Measurements from ENCODE around the gene NXPE1.
"Not testable (repeated sequence)": the region's sequence is repeated elsewhere in the genome, so short reads cannot be mapped to it uniquely, and the experiment has no call there.

Gene NXPE1

DNA sequence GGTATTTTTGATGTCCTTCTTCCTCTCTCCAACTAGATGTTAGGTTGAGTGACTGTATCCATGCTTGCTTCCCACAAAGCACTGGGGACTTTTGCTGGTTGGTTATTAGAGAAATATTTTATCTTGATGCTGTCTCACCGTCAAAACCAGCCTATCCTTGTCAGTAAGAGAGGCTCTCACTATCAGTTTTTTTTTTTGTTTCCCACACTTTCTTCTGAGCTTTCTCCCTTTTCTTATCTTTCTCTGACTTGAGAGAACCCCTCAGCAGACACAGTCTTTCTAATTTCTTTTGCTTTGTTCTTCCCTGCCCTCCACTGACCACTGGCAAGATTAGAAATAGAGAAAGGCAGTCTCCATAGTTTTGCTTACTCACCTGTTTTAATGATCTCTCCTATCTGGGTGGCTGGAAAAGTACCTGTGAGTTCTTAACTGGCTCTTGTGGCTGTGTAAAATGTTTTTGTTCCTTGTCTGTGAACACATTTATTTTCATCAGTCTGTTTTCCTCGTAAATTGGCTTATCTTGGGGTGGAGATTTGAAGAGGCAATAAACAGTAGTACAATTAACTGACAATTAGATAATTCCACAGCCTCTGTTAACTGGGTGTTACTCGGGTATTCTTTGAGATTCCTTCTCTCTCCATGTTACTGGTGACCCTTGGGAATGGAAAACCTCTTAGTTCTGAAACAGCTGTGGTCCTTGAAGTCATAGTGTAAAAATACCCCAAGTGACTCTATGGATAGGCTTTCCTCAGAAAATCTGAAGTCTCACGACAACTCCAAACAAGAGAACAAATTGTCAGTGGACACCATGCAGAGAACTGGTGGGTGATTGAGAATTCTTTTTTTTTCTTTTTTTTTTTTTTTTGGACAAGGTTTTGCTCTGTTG, at the start of gene NXPE1:
Gene NXPE1, minus strand, starts transcription at position 457 of the 886 bp plus-strand sequence. CDS start 8,680 bp downstream, outside the sequence.
- DNase-seq = no peak

- no peak for DNase-seq
Observed at GRCh38 chr11:114609429-114609828, 49.7 kb upstream of the NXPE1 start.

DNA sequence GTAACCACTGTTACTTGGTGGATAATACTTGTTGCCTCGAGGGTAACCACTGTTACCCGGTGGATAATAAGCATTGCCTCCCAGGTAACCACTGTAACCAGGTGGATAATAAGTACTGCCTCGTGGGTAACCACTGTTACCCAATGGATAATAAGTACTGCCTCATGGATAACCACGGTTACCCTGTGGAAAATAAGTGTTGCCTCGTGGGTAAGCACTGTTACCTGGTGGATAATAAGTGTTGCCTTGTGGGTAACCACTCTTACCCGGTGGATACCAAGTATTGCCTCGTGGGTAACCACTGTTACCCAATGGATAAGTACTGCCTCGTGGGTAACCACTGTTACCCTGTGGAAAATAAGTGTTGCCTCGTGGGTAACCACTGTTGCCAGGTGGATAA, 48.9 kb upstream of the NXPE1 start:
- DNase-seq = not testable (repeated sequence)

- no peak for DNase-seq
Observed at GRCh38 chr11:114607753-114608459, 48.2 kb upstream of the NXPE1 start.

- DNase-seq = not testable (repeated sequence)
Observed at GRCh38 chr11:114606802-114607075, 47.1 kb upstream of the NXPE1 start.

DNA sequence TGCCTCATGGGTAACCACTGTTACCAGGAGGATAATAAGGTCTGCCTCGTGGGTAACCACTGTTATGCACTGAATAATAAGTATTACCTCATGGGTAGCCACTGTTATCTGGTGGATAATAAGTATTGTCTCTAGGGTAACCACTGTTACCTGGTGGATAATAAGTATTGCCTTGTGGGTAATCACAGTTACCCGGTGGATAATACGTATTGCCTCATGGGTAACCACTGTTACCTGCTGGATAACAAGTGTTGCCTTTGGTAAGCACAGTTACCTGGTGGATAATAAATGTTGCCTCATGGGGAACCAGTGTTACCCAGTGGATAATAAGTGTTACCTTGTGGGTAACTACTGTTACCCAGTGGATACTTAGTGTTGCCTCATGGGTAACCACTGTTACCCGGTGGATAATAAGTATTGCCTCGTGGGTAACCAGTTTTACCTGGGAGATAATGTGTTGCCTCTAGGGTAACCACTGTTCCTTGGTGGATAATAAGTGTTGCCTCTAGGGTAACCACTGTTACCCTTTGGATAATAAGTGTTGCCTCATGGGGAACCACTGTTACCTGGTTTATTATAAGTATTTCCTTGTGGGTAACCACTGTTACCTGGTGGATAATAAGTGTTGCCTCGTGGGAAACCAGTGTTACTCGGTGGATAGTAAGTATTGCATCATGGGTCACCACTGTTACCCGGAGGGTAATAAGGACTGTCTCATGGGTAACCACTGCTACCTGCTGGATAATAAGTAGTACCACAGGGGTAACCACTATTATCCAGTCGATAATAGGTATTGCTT, 46.5 kb upstream of the NXPE1 start:
- no peak for DNase-seq

DNA sequence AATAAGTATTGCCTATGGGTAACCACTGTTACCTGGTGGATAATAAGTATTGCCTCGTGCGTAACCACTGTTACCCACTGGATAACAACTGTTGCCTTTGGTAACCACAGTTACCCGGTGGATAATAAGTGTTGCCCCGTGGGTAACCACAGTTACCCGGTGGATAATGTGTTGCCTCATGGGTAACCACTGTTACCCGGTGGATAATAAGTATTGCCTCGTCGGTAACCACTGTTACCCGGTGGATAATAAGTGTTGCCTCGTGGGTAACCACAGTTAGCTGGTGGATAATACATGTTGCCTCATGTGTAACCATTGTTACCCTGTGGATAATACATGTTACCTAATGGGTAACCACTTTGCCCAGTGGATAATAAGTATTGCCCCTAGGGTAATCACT, 45.7 kb upstream of the NXPE1 start:
- DNase-seq = no peak

GRCh38 chr11:114604886-114605285, 45.2 kb upstream of the NXPE1 start:
- DNase-seq = no peak

DNA sequence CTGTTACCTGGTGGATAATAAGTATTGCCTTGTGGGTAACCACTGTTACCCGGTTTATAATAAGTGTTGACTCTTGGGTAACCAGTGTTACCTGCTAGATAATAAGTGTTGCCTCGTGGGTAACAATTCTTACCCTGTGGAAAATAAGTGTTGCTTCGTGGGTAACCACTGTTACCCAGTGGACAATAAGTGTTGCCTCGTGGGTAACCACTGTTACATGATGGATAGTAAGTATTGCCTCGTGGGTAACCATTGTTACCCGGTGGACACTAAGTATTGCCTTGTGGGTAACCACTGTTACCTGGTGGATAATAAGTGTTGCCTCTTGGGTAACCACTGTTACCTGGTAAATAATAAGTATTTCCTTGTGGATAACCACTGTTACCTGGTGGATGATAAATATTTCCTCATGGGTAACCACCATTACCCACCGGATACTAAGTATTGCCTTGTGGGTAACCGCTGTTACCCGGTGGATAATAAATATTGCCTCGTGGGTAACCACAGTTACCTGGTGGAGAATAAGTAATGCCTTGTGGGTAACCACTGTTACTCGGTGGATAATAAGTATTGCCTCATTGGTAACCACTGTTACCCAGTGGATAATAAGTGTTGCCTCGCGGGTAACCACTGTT, 44.6 kb upstream of the NXPE1 start:
- no peak for DNase-seq

- DNase-seq = not testable (repeated sequence)
Observed at GRCh38 chr11:114603151-114603550, 43.5 kb upstream of the NXPE1 start.

- no peak for DNase-seq
Observed at GRCh38 chr11:114598461-114598860, 38.8 kb upstream of the NXPE1 start.

GRCh38 chr11:114596175-114596919, 36.7 kb upstream of the NXPE1 start:
- no peak for DNase-seq

- no peak for DNase-seq
Observed at GRCh38 chr11:114595571-114595970, 35.9 kb upstream of the NXPE1 start, which contains the start of gene NXPE4. Gene NXPE4, minus strand, starts transcription at chr11:114595786. Its CDS starts 1,027 bp downstream, at chr11:114594759.

- no peak for DNase-seq
Observed at GRCh38 chr11:114594703-114595102, 35.0 kb upstream of the NXPE1 start.

- no peak for DNase-seq
Observed at GRCh38 chr11:114587398-114587953, 27.8 kb upstream of the NXPE1 start.

DNA sequence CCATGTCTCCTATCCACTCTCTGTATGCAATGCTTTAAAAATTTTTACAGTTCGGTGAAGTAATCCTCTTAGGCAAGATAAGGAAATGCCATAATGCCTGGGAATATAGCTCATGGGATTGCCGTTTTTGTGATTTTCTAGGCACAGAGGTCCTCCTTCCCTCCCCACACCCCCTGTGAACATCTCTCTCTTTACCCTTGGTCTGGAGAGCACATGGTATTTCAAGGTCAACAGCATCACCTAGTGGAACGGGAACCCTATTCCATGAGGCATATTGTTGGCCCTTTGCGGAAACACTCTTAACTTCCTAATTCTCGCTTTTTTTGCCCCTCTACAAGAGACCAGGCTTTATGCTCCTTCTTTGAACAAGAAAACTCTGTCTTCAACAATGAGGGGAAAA, 27.1 kb upstream of the NXPE1 start:
- DNase-seq = no peak

GRCh38 chr11:114571712-114572111, 12.0 kb upstream of the NXPE1 start:
- no peak for DNase-seq

DNA sequence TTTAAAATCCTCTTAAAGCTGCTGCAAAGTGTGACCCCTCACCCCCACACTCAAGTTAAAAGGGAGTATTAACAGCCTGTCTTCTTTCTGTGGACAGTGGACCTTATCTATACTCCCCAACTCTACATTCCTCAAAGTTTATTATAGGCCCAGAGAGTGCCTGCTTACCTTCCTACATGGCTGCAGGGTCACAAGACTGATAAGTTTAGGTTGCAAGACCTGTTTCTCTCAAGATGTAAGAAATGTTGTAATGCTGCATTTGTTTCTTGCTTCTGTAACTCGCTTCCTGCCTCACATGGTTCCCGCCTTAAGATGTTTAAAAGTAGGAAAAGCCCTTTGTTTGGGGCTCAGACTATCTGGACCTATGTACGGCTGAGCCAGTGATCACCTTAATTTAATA, 10.1 kb upstream of the NXPE1 start:
- no peak for DNase-seq

- DNase-seq = no peak
Observed at GRCh38 chr11:114566276-114566675, 6.6 kb upstream of the NXPE1 start.

DNA sequence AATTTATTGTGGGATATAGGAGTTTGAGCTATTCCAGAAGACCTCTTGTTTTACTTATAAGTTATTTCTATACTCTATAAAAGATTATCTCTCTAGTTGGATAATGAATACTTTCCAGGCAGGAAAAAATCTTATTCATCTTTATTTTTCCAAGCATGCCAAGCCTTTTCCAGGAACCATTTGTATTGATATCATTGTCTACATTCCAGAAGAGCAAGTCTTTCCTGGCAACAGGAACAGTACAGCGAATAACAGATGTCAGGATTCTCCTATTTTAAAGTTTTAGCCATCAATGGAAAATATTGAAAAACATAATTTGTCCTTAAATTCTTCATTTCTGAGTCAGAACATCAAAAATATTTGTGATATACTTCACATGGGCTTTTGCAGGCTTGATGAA, 5.2 kb upstream of the NXPE1 start:
- no peak for DNase-seq

GRCh38 chr11:114563077-114563476, 3.4 kb upstream of the NXPE1 start:
- no peak for DNase-seq
